Measurements from ENCODE around the gene CYP27C1.

Gene CYP27C1

DNA sequence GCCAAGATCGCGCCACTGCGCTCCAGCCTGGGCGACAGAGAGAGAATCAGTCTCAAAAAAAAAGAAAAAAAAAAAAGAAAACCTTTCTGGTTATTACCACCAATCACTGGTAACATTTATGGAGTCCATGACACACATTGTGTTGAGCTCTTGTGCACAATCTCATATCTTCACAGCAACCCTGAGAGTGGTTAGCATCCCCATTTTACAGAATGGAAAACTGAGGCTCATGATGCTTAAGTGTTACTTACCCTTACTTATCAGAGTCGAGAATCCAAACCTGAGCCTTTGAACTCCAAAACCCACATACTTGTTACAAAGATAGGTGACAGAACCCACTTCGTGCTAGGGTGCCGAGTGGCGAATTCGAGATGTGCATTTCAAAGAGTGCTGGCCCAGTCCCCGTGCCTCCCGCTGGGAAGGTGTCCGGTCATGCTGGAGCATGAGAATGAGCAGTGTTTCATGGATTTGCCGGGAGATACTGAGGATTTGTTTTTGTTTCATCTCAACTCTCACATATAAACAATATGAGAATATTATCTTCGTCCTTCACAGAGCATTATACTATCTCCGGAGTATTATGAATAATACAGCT, 50.9 kb downstream of the CYP27C1 start:
- no peak for DNase-seq

DNA sequence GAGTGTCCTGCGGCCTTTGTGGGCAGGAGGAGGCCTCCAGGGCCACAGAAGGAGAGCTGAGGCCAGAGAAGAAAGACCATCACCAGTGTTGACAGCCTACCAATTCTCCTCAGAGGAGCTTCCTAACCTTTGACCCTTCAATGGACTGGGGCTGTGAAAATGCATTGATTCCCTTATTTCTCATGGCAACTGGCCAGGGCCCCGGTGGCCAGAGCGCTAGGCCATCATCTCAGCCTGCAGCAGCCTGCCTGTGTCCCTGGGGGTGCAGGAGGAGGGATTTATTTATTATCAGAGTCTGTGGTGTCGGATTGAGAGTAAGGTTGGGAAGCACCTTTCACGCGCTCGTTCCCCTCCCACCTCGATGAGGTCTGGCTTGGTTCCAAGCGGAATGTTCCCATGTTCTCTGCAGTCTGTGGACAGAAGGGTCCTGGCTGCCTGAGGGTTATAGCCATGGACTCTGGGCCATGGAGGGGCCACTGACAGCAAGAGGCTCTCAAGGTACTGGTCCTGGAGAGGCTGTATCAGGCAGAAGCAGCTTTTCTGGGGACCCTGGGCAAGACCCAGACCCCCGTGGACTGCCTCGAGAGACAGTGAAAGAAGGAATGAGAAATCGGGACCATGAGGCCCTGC, 53.8 kb downstream of the CYP27C1 start:
- no peak for DNase-seq

DNA sequence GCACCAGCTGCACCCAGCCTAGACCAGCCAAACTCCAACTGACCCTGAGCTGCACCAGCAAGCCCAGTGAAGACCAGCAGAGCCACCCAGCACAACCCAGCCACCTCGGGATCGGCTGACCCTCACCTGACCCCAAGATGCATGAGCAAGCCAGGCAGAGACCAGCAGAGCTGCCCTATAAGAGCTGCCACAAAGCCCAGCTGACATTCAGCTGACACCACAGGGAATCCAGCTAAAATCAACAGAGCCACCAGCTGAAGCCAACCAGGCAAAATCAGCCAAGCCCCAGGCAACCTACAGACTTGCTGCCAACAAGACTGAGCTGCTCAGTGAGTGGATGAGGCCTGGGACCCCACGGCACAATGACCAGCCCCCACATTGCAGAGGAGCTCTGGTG, 54.6 kb downstream of the CYP27C1 start:
- DNase-seq = no peak

DNA sequence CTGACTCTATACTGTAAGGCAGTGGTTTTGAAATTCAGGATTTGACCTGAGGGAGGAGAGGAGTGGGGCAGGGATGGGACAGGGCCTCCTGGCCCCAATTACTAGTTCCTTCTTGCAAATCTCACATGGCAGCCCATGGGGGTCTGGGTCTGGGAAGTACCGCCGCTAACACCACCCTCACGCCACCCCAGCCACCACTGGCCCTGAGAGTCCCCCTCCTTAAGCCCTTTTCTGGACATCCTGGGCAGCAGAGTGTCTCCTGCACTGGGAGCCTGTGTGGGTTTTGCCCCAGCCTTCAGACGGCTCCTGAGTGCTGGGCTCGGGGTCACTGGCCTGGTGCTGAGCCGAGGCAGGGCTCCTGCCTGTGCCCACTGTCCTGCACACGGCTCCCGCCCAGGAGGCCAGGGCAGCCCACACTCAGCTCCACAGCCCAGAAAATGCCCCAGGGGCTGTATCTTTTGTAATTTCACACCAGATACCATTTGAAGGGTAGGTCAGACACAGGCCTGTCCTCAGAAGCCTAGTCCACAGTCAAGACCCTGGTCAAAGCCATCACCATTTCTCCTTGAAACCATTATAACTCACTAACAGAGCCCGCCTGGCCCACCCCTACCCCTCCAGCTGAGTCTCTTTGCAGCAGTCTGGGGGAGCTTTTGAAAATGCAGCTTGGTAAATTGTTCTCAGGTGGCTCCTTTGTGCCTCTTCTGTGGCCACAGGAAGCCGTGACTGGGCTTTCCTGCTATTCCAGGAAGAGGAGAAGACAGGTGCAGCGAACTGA, 55.1 kb downstream of the CYP27C1 start:
- DNase-seq = no peak

DNA sequence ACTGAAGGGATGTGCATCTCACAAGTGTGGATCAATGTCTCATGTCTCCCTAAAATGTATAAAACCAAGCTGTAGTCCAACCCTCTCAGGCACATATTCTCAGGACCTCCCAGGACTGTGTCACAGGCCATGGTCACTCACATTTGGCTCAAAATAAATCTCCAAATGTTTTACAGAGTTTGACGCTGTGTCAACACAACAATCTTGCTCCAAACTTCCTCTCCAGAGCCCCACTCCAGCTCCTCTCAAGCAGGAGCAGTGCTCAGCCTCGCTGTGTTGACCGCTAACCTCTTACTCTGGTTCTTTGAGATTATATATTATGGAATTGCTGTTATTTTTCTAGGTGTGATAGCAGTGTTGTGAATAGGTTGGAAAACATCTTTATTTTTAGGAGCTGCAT, 56.2 kb downstream of the CYP27C1 start:
- DNase-seq = no peak

DNA sequence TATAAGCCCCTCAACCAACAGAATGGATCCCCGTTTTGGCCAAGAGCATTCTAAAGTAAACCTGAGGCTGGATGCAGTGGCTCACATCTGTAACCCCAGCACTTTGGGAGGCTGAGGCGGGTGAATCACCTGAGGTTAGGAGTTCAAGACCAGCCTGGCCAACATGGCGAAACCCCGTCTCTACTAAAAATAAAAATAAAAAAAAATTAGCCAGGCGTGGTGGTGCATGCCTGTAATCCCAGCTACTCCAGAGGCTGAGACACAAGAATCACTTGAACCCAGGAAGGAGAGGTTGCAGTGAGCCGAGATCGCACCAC, 57.1 kb downstream of the CYP27C1 start:
- DNase-seq = peak in 1 of 2 experiments; percentile 1

DNA sequence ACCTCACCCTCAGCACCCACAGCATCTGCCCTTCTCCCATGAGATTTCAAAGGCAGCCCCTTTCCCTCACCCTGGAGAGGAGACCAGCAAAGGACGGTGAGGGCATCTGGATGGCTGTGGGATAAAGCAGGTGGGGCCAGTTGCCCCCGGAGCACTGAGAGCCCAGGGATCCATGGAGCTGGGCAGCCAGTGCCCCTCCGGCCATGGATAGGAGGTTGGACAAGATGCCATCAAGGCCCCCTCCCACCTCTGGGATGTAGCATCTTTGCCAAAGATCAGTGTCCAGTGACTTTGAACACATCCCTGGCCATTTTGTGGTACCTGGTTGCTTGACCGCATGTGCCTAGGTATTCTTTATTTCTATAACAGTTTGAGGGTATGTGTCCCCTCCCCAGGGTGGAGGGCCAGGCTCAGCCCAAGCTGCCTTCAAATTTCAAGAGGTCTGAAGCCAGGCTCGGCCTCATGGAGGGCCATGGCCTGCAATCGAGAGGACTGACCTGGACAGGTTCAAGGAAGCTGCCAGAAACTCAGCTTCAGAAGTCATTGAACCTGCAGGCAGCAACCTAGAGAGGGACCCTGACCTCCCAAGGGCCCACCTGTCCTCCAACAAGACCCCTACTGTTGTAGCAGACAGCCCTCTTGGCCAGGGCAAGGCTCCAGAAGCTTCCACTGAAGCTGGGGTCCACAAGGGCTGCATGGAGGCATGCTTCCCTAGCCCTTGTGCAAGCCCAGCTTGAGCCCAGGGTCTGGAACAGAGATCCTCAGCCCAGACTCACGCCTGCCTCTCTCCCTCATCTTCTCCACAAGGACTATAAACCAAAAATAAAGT, 57.6 kb downstream of the CYP27C1 start:
- DNase-seq = peak in 1 of 2 experiments; percentile 7

DNA sequence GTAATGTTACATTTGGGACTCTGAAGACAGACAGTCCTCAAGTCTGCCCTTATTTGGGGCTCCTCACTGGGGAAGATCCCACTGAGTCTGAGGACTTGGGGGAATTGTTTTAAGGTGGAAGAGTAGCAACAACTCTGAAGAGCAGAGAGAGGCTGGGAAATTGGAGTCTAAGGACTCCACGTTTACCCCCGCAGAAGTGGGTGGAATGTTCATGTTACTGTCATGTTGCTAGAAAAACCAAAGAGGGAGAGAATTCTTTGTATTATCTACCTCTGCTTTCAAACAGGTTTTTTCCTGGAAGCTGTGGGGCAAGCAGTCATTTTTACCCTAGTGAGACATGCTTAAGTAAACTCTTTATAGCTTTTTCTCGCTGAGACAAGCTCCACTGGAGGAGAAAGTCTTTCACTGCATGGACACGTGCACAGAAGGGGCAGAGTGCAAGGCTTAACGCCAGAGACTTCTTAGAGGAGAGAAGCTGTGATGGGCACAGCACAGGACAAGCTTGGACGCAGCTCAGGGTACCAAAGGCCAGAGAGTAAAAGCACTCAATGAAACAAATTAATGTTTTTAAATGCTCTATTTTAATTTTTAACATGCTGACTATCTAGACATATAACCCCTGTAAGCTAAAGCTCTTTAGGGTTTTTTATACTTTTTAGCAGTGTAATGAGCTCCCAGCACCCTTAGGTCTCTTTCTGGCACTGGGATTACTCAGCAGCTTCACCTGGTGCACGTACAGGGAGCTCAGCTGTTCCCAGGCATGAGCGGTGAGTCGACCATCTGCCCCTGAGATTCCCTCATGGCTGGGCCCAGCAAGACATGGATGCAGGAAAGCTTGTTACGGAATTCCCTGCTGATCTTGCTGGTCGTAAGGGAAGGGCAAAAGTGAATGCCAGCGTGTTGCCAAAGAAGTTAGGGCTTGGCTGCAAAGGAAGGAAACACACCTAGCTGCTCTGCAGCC, 58.6 kb downstream of the CYP27C1 start:
- DNase-seq = no peak

DNA sequence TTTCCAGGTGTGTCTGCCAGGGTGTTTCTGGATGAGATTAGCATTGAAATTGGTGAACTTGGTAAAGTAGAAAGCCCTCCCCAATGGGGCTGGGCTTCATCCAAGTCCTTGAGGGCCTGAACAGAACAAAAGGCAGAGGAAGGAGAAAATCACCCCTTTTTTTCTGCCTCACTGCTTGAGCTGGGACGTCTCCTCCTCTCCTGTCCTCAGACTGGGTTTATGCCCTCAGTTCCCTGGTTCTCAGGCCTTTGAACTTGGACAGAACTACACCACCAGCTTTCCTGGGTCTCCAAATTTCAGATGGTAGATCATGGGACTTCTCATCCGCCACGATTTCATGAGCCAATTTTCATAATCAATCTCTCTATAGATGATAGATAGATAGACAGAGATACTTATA, 59.4 kb downstream of the CYP27C1 start:
- peak in 1 of 2 experiments; percentile 4 for DNase-seq

DNA sequence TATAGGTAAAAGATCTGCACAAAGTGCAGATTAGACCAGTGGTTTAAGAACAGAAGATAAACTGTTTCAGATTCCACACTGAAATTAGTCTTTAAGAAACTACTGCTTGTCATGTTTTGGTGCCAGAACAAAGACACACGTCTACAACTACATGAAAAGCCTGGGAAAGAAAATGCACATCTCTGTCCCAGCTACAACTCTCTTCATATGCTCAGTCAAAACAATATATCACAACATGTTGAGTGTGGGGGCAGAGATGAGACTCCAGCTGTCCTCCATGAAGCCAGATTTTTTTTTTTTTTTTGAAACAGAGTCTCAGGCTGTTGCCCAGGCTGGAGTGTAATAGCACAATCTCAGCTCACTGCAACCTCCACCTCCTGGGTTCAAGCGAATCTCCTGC, 60.6 kb downstream of the CYP27C1 start:
- DNase-seq = no peak

DNA sequence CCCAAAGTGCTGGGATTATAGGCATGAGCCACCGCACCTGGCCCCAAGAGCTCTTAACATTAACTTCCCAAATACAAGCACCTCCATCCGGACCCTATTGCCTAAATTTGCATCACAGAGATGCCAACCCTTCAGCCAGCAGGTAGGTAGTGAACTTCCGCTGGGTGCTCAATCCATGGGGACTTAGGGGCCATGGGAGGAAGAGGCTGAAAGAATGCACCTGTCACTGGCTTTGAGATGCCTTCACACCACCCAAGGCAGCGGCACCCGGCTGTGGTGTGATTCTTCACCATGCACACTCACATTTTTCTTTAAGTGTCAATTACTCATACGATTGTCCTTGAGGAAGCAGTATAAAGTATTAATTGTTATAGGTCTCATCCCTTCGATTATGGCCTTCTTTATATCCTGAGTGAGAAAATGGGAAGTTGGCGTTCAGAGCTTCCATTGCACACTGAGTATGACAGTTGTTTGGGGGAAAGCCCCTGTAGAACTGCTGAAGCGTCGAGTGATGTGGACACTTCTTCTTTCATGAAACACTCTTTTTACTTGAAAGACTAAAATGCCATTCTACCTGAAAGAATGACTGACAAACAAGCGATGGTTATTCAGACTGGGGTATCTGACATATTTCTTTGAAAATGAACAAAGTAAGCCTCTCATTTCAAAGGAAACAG, 61.3 kb downstream of the CYP27C1 start:
- DNase-seq = no peak

DNA sequence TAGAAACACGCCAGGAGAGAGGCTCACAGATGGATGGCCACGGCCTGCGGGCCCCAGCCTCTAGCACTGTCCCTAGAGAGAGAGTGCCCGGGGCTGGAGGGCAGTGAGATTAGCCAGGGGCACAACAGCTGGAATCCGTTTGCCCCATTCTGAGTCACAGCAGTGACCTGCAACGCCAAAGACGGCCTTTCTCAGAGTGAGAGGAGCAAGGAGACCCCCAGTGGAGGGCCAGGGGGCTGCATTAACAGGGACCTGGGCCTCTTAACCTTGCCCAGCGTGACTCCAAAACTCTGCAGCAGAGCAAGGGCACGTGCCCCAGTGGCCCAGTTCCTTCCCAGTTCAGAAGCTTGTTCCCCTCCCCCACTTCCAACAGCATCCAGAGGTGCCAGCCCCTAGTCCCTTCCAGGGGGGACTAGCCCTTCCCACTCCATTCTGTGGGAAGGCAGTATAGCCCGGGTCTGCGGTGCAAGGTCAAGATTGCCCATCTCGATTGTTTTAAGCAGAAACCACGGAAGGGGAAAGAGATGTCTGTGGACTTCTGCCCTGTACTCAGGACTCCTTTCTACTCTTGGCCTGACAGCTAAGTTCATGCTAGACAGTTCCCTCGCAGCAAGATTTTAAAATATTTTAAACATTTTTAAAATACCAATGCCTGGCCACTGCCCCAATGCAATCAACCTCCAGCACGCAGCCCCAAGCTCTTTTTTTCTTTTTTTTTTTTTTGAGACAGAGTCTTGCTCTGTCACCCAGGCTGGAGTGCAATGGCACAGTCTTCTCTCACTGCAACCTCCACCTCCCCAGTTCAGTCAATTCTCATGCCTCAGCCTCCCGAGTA, 62.2 kb downstream of the CYP27C1 start:
- no peak for DNase-seq

DNA sequence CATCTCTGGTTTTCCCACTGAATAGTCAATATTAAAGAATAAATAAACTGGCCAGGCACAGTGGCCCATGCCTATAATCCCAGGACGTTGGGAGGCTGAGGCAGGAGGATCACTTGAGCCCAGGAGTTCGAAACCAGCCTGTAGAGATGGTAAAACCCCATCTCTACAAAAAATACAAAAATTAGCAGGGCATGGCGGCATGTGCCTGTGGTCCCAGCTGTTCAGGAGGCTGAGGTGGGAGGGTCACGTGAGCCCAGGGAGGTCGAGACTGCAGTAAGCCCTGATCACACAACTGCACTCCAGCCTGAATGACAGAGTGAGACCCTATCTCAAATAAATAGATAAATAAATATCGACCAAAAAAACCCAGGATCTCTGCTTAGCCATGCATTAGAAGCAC, 63.0 kb downstream of the CYP27C1 start:
- no peak for DNase-seq

DNA sequence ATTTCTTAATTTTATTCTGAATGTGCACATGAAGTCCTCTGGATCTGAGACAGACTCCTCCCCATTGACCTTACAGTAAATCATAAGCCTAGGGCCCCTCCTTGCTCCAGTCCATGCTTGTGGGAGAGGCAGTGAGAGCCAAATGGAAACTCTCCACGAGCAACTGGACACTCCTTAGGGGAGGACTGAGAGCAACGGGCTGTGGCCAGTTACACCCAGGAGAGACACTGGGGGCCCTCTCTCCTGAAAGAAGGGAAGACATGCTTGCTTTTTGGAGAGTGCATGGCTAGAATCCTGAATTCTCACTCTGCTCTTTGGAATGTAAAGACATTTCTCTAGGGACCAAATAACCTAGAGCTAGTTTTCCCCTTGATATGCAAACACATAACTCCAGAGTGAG, 64.2 kb downstream of the CYP27C1 start:
- peak in 1 of 2 experiments; percentile 7 for DNase-seq

DNA sequence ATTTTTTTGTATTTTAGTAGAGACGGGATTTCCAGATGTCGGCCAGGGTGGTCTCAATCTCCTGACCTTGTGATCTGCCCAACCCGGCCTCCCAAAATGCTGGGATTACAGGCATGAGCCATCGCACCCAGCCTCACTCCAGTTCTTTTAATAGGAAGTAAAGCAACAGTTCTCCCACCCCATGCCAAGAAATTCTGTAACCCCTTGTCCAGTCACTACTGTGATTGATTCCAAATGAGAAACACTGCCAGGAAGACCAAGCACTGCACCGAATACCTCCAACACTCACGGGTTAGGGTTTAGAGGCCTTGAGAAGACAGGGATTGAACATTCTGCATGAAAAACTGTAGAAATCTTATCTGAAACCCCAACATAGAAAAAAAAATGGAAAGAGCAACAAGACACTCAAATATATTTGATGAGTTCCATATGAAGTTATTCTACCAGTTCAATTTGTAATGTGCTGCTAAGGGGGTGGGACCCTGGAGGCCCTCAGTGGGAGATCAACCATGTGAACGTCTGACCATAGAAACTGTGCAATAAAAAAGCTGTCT, 65.0 kb downstream of the CYP27C1 start:
- DNase-seq = no peak

DNA sequence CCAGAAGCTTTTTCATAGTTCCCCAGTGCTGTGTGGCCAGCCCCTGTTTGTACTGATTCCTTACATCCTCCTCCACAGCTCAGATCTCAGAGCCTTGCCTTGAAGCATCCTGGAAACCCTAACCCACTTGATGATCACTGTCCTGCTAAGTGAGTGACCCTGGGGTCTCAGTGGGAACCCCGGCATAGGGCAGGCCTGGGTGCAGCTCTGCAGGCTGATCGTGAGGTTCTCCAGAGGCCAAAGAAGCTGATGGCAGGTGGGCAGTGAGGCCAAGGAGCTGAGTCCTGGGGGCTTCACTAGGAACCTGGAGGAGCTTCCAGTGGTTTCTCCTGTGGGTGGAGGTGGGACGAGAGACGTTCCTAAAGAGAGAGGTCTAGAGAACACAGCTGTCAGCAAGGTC, 65.7 kb downstream of the CYP27C1 start:
- no peak for DNase-seq

DNA sequence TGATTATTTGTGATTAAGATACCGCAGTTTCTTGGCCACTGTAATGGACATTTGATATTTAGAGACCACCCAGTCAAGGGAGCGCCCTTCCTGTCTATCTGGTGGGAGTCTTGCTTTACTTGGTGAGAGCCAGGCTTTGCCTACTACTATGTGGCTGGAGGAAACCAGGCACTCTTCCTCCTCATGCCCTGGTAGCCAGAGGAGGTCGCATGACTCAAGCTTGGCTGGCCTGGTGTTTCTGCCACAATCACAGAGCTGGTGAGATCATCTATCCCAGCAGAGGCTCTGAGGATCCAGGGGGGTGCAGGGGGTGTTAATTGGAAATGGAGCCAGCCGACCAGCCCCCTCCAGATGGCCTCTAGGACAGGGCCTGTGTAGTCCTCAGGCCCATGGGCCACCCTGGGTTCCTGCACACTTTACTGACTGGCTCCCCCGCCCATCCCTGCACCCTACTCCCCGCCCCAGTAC, 66.4 kb downstream of the CYP27C1 start:
- peak in 1 of 2 experiments; percentile 9 for DNase-seq

DNA sequence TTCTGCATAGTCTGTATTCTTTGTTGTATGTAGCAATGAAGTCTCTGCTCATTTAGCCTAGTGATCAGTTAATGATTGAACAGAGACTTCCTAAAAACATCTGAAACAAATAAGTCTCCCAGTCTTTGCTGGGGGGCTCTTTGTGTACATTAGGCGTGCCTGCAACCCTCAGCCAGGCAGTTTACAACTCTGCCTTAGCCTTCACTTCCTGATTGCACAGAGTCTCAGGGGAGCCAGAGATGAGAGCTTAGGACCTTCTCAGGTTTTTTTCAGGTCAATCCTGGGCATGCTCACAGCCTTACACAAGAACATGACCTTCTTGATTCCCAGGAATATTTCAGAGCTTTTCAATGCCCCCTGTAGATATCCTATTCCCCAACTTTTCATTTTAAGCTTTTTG, 69.1 kb downstream of the CYP27C1 start:
- no peak for DNase-seq

DNA sequence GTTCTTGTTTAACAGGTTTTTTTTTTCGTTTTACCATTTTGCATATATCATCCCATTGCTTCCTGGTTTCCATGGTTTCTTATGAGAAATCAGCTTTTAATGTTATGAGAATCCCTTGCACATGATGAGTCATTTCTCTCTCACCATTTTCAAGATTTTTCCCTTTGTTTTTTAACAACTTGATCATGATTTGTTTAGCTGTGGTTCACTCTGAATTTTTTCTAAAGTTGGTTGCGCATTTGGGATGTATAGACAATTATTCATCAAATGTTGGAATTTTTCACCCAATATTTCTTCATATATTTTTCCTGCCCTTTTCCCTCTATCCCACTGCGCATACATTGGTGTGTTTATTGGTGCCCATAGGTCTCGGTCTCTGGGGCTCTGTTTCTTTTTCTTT, 70.7 kb downstream of the CYP27C1 start:
- no peak for DNase-seq

DNA sequence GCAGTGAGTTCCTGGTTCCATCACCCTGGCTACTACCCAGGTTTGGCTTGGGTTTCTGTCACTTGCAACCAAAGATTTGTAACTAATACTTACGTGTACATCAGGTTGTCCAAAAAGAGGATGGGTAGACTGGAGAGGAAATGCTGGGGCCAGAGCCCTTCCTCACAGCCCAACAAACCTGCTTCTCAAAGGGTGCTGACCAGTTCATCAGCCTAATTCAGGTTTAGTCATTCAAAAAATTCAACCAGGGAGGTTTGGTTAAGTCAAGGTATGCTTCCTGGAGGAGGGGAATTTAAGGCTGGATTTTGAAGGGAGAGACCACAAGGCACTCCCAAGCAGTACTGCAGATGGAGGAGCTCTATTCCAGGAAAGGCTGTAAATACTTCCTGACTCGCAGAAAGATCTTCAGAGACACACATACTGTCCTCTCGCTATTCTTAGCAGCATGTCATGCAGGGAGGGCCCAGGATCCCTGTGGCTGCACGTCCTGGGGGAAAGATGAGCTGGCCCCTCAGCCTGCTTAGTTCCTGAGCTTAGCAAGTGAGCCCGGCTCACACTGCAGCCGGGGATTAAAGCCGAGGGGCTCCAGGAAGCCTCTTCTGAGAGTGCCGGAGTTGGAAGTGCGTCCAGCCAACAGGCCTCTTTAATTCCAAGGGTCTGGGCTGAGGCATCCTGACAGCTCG, 73.1 kb downstream of the CYP27C1 start:
- DNase-seq = no peak
